A549 (cell line): ENCODE results near the gene NR1H4. TPM values are rescaled to one million over a fixed set of nuclear protein-coding genes. Genes with fewer than 3 reads are reported as not detected.

Experiments used
- ATAC-seq, 2 experiments: fragments of 200-7000 bp in 1 of 2; fragments of >200 bp in 1 of 2; cut with Nextera tagmentation in 1 of 2; cut with Tn5 transposase in 1 of 2; 3 replicates each; pipeline versions ENCODE4 v1.8.0 to v1.9.1; 2018 to 2020; ENCODE audit warnings: mild to moderate bottlenecking in 1 of 2, moderate library complexity in 1 of 2
- CTCF ChIA-PET: fragments of 300-600 bp; sonication (Branson Sonifier 250); formaldehyde crosslinking; extraction: SDS; loops from one replicate; lab custom pipeline; 2021; ENCODE audit warnings: antibody characterized with exemption, inconsistent platforms; lab: Yijun Ruan, JAX
- POLR2A ChIA-PET: fragments of 350-600 bp; formaldehyde crosslinking; extraction: SDS; loops from one replicate; lab custom pipeline; 2021; ENCODE audit warnings: antibody characterized with exemption, inconsistent platforms; lab: Yijun Ruan, JAX
- DNase-seq, 2 experiments: peaks; one replicate each; pipeline versions ENCODE4 v3.0.0 to v3.0.0-alpha.2; 2011 to 2016; ENCODE audit warnings: low read depth in 1 of 2, low spot score in 1 of 2
- FAIRE-seq: peaks from 2 replicates; lab custom pipeline; 2011; peaks lifted over from hg19 to GRCh38; lab: Jason Lieb, UNC
- H3K27ac ChIP-seq, 2 experiments: fragments of >200 bp; sonication (Bioruptor Twin); formaldehyde crosslinking; 3 replicates each; pipeline ENCODE4 v1.5.1; 2016 to 2017
- H3K4me1 ChIP-seq: fragments of >200 bp; sonication (Bioruptor Twin); formaldehyde crosslinking; 3 replicates; pipeline ENCODE4 v1.6.1; 2016
- H3K4me2 ChIP-seq: fragments of >200 bp; sonication (Bioruptor Twin); formaldehyde crosslinking; 3 replicates; pipeline ENCODE4 v1.6.1; 2016
- H3K4me3 ChIP-seq: fragments of >200 bp; sonication (Bioruptor Twin); formaldehyde crosslinking; 3 replicates; pipeline ENCODE4 v1.5.1; 2016
- H3K9me3 ChIP-seq: fragments of >200 bp; sonication (Bioruptor Twin); formaldehyde crosslinking; 3 replicates; pipeline ENCODE4 v1.6.1; 2016
- ATOH8 ChIP-seq: fragments of 250-450 bp; sonication (Bioruptor Pico); IDR thresholded peaks from 2 replicates; pipeline ENCODE4 v1.5.0; 2020; ENCODE audit warnings: low read depth, mild to moderate bottlenecking, moderate library complexity
- CEBPB ChIP-seq, 2 experiments: fragments of >200 bp in 1 of 2; sonication (Bioruptor Twin) in 1 of 2; formaldehyde crosslinking in 1 of 2; IDR thresholded peaks; 2 replicates each; pipeline ENCODE4 v1.6.1; 2012 to 2016
- EHMT2 ChIP-seq: fragments of 200-600 bp; sonication (generic); IDR thresholded peaks from 2 replicates; pipeline ENCODE4 v1.6.1; 2016; ENCODE audit warnings: antibody characterized with exemption, low read depth, mild to moderate bottlenecking, moderate library complexity
- EP300 ChIP-seq, 2 experiments: fragments of >200 bp; sonication (Bioruptor Twin); formaldehyde crosslinking; IDR thresholded peaks; 2 replicates in 1 of 2; 3 replicates in 1 of 2; pipeline ENCODE4 v1.6.1; 2016 to 2017
- FOSB ChIP-seq: fragments of 250-450 bp; sonication (Bioruptor Pico); IDR thresholded peaks from 2 replicates; pipeline ENCODE4 v1.5.0; 2020; ENCODE audit warnings: mild to moderate bottlenecking, moderate library complexity
- FOXS1 ChIP-seq: fragments of 250-450 bp; sonication (Bioruptor Pico); IDR thresholded peaks from 2 replicates; pipeline ENCODE4 v1.5.0; 2020; ENCODE audit warnings: mild to moderate bottlenecking, moderate library complexity
- GATA3 ChIP-seq: IDR thresholded peaks from 2 replicates; pipeline ENCODE4 v1.6.1; 2012; ENCODE audit warnings: borderline replicate concordance
- HEYL ChIP-seq: fragments of 250-450 bp; sonication (Bioruptor Pico); IDR thresholded peaks from 2 replicates; pipeline ENCODE4 v1.8.0; 2021; ENCODE audit warnings: mild to moderate bottlenecking, moderate library complexity
- HMGXB4 ChIP-seq: fragments of 250-450 bp; sonication (Bioruptor Pico); IDR thresholded peaks from 2 replicates; pipeline ENCODE4 v1.5.0; 2021; ENCODE audit warnings: mild to moderate bottlenecking, moderate library complexity, borderline replicate concordance
- HOXB13 ChIP-seq: fragments of 250-450 bp; sonication (Bioruptor Pico); IDR thresholded peaks from 2 replicates; pipeline ENCODE4 v1.5.0; 2020; ENCODE audit warnings: low read depth, mild to moderate bottlenecking, moderate library complexity
- MAFK ChIP-seq: fragments of 450-650 bp; IDR thresholded peaks from 2 replicates; pipeline ENCODE4 v1.6.1; 2014; ENCODE audit not compliant: partially characterized antibody
- MYC ChIP-seq: IDR thresholded peaks from 2 replicates; pipeline ENCODE4 v1.6.1; 2012; ENCODE audit warnings: mild to moderate bottlenecking, inconsistent platforms, low read length, improper control_type of control experiment, borderline replicate concordance
- NFE2L2 ChIP-seq: fragments of 150-350 bp; conservative IDR thresholded peaks from 2 replicates; pipeline ENCODE4 v1.6.1; 2014; ENCODE audit warnings: low read length
- PHF8 ChIP-seq: fragments of 200-600 bp; sonication (generic); IDR thresholded peaks from 2 replicates; pipeline ENCODE4 v1.6.1; 2016; ENCODE audit warnings: low read depth, mild to moderate bottlenecking, antibody characterized with exemption, moderate library complexity, borderline replicate concordance
- POLR2A ChIP-seq: IDR thresholded peaks from 2 replicates; pipeline ENCODE4 v1.6.1; 2012; ENCODE audit warnings: mild to moderate bottlenecking, low read length
- POLR2AphosphoS2 ChIP-seq: conservative IDR thresholded peaks from 2 replicates; pipeline ENCODE4 v1.6.1; 2012; ENCODE audit warnings: low read length, improper control_type of control experiment, inconsistent platforms
- RFX5 ChIP-seq: fragments of 450-650 bp; IDR thresholded peaks from 2 replicates; pipeline ENCODE4 v1.7.1; 2014; ENCODE audit warnings: antibody characterized with exemption, mild to moderate bottlenecking, moderate library complexity
- SMC3 ChIP-seq: fragments of >200 bp; sonication (Bioruptor Twin); formaldehyde crosslinking; IDR thresholded peaks from 3 replicates; pipeline ENCODE4 v1.6.1; 2018; ENCODE audit warnings: inconsistent platforms
- TP53 ChIP-seq: fragments of 250-450 bp; sonication (Bioruptor Pico); IDR thresholded peaks from 2 replicates; pipeline ENCODE4 v1.5.0; 2021; ENCODE audit warnings: mild to moderate bottlenecking, moderate library complexity
- ZC3H11A ChIP-seq: fragments of 450-650 bp; IDR thresholded peaks from 2 replicates; pipeline ENCODE4 v1.6.1; 2014; ENCODE audit warnings: antibody characterized with exemption, mild to moderate bottlenecking
- ZNF302 ChIP-seq: fragments of 250-450 bp; sonication (Bioruptor Pico); IDR thresholded peaks from 2 replicates; pipeline ENCODE4 v1.9.0; 2021; ENCODE audit warnings: inconsistent platforms, mild to moderate bottlenecking, moderate library complexity
- WGBS: methylation state at CpG from one replicate; pipeline ENCODE4 v1.1.6; 2017; ENCODE audit errors: missing lambda C conversion rate; 5-methylcytosine and 5-hydroxymethylcytosine counted together
- polyA plus RNA-seq, 4 experiments: library from polyadenylated mRNA; depleted of rRNA in 3 of 4; stranded (reverse); fragments of >200 nt; fragmentation: RNase III in 1 of 4; extraction: RNeasy Plus Mini Kit Qiagen cat#74134 plus additional on column Dnase treatment in 1 of 4; gene quantifications; 2 replicates in 3 of 4; 3 replicates in 1 of 4; pipeline ENCODE4 v1.2.3, GENCODE V29; 2011 to 2017
- TF ChIP-seq, protein P1 (sequence below): fragments of 150-350 bp; IDR thresholded peaks from 2 replicates; pipeline ENCODE4 v1.6.1; 2014; ENCODE audit warnings: low read depth, mild to moderate bottlenecking, low read length
- TF ChIP-seq, protein P2 (sequence below): fragments of >200 bp; sonication (Bioruptor Twin); formaldehyde crosslinking; IDR thresholded peaks from 2 replicates; pipeline ENCODE4 v1.6.1; 2016
- TF ChIP-seq, protein P3 (sequence below): fragments of >200 bp; sonication (Bioruptor Twin); formaldehyde crosslinking; IDR thresholded peaks from 3 replicates; pipeline ENCODE4 v1.6.1; 2016
- TF ChIP-seq, protein P4 (sequence below): IDR thresholded peaks from 2 replicates; pipeline ENCODE4 v1.6.1; 2012; ENCODE audit warnings: low read depth, borderline replicate concordance

The NR1H4 gene
- polyA plus RNA-seq, 2 of the 4 experiments (the other 2 are of a cell fraction), result 0.40 to 1.4 TPM

DNA sequence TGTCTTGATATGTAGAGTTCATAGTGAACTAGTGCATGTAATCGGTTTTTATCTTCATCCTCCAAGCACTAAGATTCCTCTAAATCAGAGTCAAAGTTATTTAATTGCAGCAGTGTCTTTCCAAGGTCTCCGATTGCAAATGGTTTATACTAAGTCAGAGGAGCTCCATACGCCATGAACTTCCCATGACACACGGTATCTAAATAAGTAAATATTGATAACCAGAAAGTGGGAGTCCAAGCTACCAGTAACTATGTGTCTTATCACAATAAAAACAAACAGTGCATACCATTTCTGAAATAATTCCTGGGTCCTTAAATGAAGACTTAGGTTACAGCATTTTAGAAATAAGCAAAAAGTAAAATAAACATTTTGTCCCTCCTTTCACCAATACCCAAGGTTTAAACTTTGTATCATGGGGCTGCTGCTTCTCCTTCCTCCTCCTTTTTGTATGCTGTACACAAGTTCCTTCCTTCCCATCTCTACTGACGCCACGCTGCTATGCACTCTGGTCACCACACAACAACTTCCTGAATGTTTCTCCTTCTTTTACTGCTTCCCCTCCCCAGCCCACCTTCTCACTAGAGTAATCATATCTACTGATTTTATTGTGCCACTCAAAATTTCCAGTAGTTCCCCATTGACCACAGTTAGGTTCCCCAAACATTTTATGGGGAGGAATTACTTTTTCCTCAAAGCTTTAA is 10.7 kb downstream of the NR1H4 start (continued):
- TF ChIP-seq, protein P1, sequence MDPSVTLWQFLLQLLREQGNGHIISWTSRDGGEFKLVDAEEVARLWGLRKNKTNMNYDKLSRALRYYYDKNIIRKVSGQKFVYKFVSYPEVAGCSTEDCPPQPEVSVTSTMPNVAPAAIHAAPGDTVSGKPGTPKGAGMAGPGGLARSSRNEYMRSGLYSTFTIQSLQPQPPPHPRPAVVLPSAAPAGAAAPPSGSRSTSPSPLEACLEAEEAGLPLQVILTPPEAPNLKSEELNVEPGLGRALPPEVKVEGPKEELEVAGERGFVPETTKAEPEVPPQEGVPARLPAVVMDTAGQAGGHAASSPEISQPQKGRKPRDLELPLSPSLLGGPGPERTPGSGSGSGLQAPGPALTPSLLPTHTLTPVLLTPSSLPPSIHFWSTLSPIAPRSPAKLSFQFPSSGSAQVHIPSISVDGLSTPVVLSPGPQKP, result no peak
- TF ChIP-seq, protein P2, sequence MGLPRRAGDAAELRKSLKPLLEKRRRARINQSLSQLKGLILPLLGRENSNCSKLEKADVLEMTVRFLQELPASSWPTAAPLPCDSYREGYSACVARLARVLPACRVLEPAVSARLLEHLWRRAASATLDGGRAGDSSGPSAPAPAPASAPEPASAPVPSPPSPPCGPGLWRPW, result no peak
- no peak for TF ChIP-seq HOXB13 (CRISPR knock-in tag)
- no peak for TF ChIP-seq EP300 (IDR thresholded peaks at IDR 0.05)
- no peak for TF ChIP-seq GATA3

DNA sequence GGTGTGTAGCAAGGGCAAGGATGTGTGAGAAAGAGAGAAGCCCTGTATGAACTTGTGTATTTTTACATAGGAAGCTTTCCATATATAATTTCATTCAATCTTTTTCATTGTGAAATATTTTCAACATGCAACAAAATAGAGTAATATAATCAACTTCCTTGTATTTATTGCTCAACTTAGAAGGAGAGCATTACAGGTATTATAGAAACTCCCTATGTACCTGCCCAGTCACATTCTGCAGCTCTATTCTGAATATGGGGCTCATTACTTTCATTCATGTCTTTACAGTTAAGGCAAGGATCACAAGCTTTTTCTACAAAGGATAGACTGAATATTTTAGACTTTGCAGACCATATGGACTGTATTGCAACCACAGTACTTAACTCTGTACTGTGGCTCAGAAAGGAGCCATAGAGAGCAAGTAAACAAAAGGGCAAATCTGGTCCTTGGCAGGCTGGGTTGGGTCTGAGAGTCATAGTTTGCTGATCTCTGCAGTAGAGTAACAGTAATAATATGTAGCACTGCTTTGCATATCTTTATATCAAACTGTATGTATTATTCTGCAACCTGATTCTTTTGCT is 11.3 kb downstream of the NR1H4 start:
- Histone ChIP-seq H3K4me3 (no peak overlapping the region), H3K4me2 (no peak overlapping the region), H3K9me3 (no peaks in the 10 kb centered on the region), H3K27ac (no peak overlapping the region), H3K4me1 (no peaks in the 10 kb centered on the region)
- ChIA-PET POLR2A (no interaction called here), CTCF (no interaction called here)
- no peak for DNase-seq
- no peak for ATAC-seq
- FAIRE-seq, result no peak
- TF ChIP-seq NFE2L2 (no peak), POLR2A (no peak), ZC3H11A (no peak), EHMT2 (no peak), FOSB (CRISPR knock-in tag) (no peak), PHF8 (no peak), RFX5 (no peak), MYC (no peak), HMGXB4 (CRISPR knock-in tag) (no peak), GATA3 (no peak), ZNF302 (no peak)
- TF ChIP-seq, protein P1, result no peak
- TF ChIP-seq, protein P3, sequence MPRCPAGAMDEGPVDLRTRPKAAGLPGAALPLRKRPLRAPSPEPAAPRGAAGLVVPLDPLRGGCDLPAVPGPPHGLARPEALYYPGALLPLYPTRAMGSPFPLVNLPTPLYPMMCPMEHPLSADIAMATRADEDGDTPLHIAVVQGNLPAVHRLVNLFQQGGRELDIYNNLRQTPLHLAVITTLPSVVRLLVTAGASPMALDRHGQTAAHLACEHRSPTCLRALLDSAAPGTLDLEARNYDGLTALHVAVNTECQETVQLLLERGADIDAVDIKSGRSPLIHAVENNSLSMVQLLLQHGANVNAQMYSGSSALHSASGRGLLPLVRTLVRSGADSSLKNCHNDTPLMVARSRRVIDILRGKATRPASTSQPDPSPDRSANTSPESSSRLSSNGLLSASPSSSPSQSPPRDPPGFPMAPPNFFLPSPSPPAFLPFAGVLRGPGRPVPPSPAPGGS, result no peak

- FAIRE-seq (no peak), ATAC-seq (no peak), DNase-seq (no peak)
- Histone ChIP-seq H3K4me1 (no peaks in the 10 kb centered on the region), H3K27ac (no peak overlapping the region), H3K9me3 (no peaks in the 10 kb centered on the region), H3K4me2 (no peak overlapping the region), H3K4me3 (no peak overlapping the region)
- 75% methylated on average over 5 of the region's 5 CpGs for WGBS
- TF ChIP-seq HEYL (CRISPR knock-in tag) (no peak), MAFK (no peak), POLR2A (no peak), FOXS1 (no peak), ZNF302 (no peak), ATOH8 (CRISPR knock-in tag) (no peak), EP300 (IDR thresholded peaks at IDR 0.05) (no peak), CEBPB (IDR thresholded peaks at IDR 0.05) (no peak), HOXB13 (CRISPR knock-in tag) (no peak), ZC3H11A (no peak), TP53 (CRISPR knock-in tag) (no peak), NFE2L2 (no peak), SMC3 (no peak), POLR2AphosphoS2 (no peak)
- TF ChIP-seq, protein P4, sequence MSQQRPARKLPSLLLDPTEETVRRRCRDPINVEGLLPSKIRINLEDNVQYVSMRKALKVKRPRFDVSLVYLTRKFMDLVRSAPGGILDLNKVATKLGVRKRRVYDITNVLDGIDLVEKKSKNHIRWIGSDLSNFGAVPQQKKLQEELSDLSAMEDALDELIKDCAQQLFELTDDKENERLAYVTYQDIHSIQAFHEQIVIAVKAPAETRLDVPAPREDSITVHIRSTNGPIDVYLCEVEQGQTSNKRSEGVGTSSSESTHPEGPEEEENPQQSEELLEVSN, result no peak
- ChIA-PET CTCF (no interaction called here), POLR2A (no interaction called here)
These were observed 12.3 kb downstream of the NR1H4 start for GRCh38 chr12:100485983-100486382.
